ENCODE measurements around the gene TPCN1. TPM values are rescaled to one million over a fixed set of nuclear protein-coding genes. Genes with fewer than 3 reads are reported as not detected.

The TPCN1 gene
- total RNA-seq, 1 experiment from 2014 or later, result 29.7 TPM

- CTCF ChIA-PET, result no interaction called here
- Histone ChIP-seq H3K4me1 (ENCODE audit: control insufficient read depth in 1 of 2, insufficient read depth in 2 of 2, low read length in 2 of 2) (peaks cover 38 to 53% of the 10 kb centered on the region in 2 experiments), H3K4me3 (replicated peaks in 1 of 2; ENCODE audit: low read depth in 1 of 2, low read length in 2 of 2) (peak overlapping the region in 1 of 2 experiments; percentile 1; a peak in 1 of 4 replicates), H3K27ac (ENCODE audit: low read depth, low read length) (peak overlapping the region; percentile 50), H3K36me3 (ENCODE audit: control insufficient read depth in 1 of 2, insufficient read depth in 2 of 2, low read length in 2 of 2) (peaks cover 2 to 23% of the 10 kb centered on the region in 2 experiments; a peak in 3 of 4 replicates), H3K79me2 (ENCODE audit: insufficient read depth, low read length) (no peaks in the 10 kb centered on the region), H3K27me3 (ENCODE audit: insufficient read depth, low read length) (no peaks in the 10 kb centered on the region), H2AFZ (ENCODE audit: low read depth, low read length, poor library complexity, severe bottlenecking) (no peak overlapping the region), H3K9me3 (ENCODE audit: control insufficient read depth in 1 of 2, insufficient read depth in 1 of 2, low read depth in 1 of 2, low read length in 2 of 2) (no peaks in the 10 kb centered on the region), H3K9ac (ENCODE audit: low read length) (no peak overlapping the region), H3K4me2 (ENCODE audit: low read length) (peak overlapping the region; percentile 58), H3K9me2 (ENCODE audit: insufficient read depth) (no peaks in the 10 kb centered on the region), H4K20me1 (ENCODE audit: insufficient read depth) (no peaks in the 10 kb centered on the region)
- intact Hi-C loops (cut with micrococcal nuclease), result no loop called here
- no TSS peak for BruUV-seq (replicated peaks)
- DNase-seq (ENCODE audit: low read depth, low spot score), result no peak
- peak; percentile 45; the same call in 1 of the 2 replicates for TF ChIP-seq ZFX (IDR thresholded peaks at IDR 0.05)
- peak; percentile 42 for TF ChIP-seq TCF7L2 (IDR thresholded peaks at IDR 0.05; ENCODE audit: borderline replicate concordance, extremely low read depth, insufficient read depth, insufficient read length)
- TF ChIP-seq ELF1 (IDR thresholded peaks at IDR 0.05; ENCODE audit: borderline replicate concordance, low read depth), result no peak
- POLR2A ChIA-PET, result interaction anchor here (0.6 to 1.2 kb wide), 2 partner anchors 8 to 1473 kb away, joined by 3 to 5 read pairs; no protein-coding TSS in a partner anchor
- RAD21 ChIA-PET (ENCODE audit: low non-redundant PET in 1 of 2, low total read pairs in 2 of 2, uncharacterized antibody in 2 of 2, unreplicated experiment in 2 of 2), result no interaction called here
- 0 out of 2 replicates have a peak, but pooled peaks have one; percentile 10 for ATAC-seq
Observed at GRCh38 chr12:113230315-113231234, 9.3 kb downstream of the TPCN1 start.

GRCh38 chr12:113231235-113232088 lies 10.2 kb downstream of the TPCN1 start:
- peak overlapping the region; percentile 27 for H3K9ac ChIP-seq (ENCODE audit: low read length)
- RAD21 ChIA-PET (ENCODE audit: low non-redundant PET in 1 of 2, low total read pairs in 2 of 2, uncharacterized antibody in 2 of 2, unreplicated experiment in 2 of 2), result no interaction called here
- no peaks in the 10 kb centered on the region for H3K9me2 ChIP-seq (ENCODE audit: insufficient read depth)
- peak overlapping the region in 1 of 2 experiments; percentile 1; a peak in 1 of 4 replicates for H3K4me3 ChIP-seq (replicated peaks in 1 of 2; ENCODE audit: low read depth in 1 of 2, low read length in 2 of 2)
- no peak overlapping the region for H2AFZ ChIP-seq (ENCODE audit: low read depth, low read length, poor library complexity, severe bottlenecking)
- no peaks in the 10 kb centered on the region for H4K20me1 ChIP-seq (ENCODE audit: insufficient read depth)
- H3K36me3 ChIP-seq (ENCODE audit: control insufficient read depth in 1 of 2, insufficient read depth in 2 of 2, low read length in 2 of 2), result peaks cover 2 to 23% of the 10 kb centered on the region in 2 experiments; a peak in 3 of 4 replicates
- DNase-seq (ENCODE audit: low read depth, low spot score) (peak; percentile 54), ATAC-seq (peak; percentile 88)
- no peaks in the 10 kb centered on the region for H3K9me3 ChIP-seq (ENCODE audit: control insufficient read depth in 1 of 2, insufficient read depth in 1 of 2, low read depth in 1 of 2, low read length in 2 of 2)
- intact Hi-C loops (cut with micrococcal nuclease), result no loop called here
- peak overlapping the region; percentile 50 for H3K27ac ChIP-seq (ENCODE audit: low read depth, low read length)
- no TSS peak for BruUV-seq (replicated peaks)
- peaks cover 38 to 53% of the 10 kb centered on the region in 2 experiments for H3K4me1 ChIP-seq (ENCODE audit: control insufficient read depth in 1 of 2, insufficient read depth in 2 of 2, low read length in 2 of 2)
- no peaks in the 10 kb centered on the region for H3K79me2 ChIP-seq (ENCODE audit: insufficient read depth, low read length)
- CTCF ChIA-PET, result interaction anchor here (1.6 kb wide), 1 partner anchor 230 kb away, joined by 3 read pairs; no protein-coding TSS in a partner anchor
- POLR2A ChIA-PET, result interaction anchor here (0.6 to 2.0 kb wide), 4 partner anchors 9 to 1472 kb away, joined by 3 to 7 read pairs (median 4); partner anchors contain the start of genes SLC8B1 and TPCN1
- TF ChIP-seq ZNF274 (IDR thresholded peaks at IDR 0.05; ENCODE audit: low read depth, low read length) (no peak), SIN3A (IDR thresholded peaks at IDR 0.05; ENCODE audit: low read depth) (no peak), SRF (IDR thresholded peaks at IDR 0.05; ENCODE audit: low read depth) (peak; percentile 99), ZBTB33 (IDR thresholded peaks at IDR 0.05; ENCODE audit: extremely low read depth, insufficient replicate concordance, low read length) (no peak), TCF7L2 (IDR thresholded peaks at IDR 0.05; ENCODE audit: borderline replicate concordance, extremely low read depth, insufficient read depth, insufficient read length) (peak; percentile 78), ATF3 (IDR thresholded peaks at IDR 0.05) (no peak), EZH2 (IDR thresholded peaks at IDR 0.05) (no peak), FOSL1 (IDR thresholded peaks at IDR 0.05; ENCODE audit: low read depth) (peak; percentile 69), JUND (IDR thresholded peaks at IDR 0.05) (peak; percentile 59; the same call in 1 of the 2 replicates), YY1 (IDR thresholded peaks at IDR 0.05; ENCODE audit: extremely low read depth, insufficient replicate concordance, low read depth, low read length) (peak; percentile 55), SP1 (IDR thresholded peaks at IDR 0.05; ENCODE audit: low read depth) (peak; percentile 29; the same call in 1 of the 2 replicates)
- H3K27me3 ChIP-seq (ENCODE audit: insufficient read depth, low read length), result no peaks in the 10 kb centered on the region
- H3K4me2 ChIP-seq (ENCODE audit: low read length), result peak overlapping the region; percentile 58

All from HCT116 (cell line).